HG02840 (cell line): Measurements from ENCODE around the gene DET1.
"Not testable (repeated sequence)": the region's sequence is repeated elsewhere in the genome, so short reads cannot be mapped to it uniquely, and the experiment has no call there.

Experiments used
- ATAC-seq: cut with Tn5 transposase; IDR thresholded peaks from one replicate; pipeline ENCODE4 v1.9.1; 2021; ENCODE audit warnings: mild to moderate bottlenecking, moderate library complexity, moderate number of reproducible peaks; ENCODE audit not compliant: unreplicated experiment, low FRiP score

Gene DET1

DNA sequence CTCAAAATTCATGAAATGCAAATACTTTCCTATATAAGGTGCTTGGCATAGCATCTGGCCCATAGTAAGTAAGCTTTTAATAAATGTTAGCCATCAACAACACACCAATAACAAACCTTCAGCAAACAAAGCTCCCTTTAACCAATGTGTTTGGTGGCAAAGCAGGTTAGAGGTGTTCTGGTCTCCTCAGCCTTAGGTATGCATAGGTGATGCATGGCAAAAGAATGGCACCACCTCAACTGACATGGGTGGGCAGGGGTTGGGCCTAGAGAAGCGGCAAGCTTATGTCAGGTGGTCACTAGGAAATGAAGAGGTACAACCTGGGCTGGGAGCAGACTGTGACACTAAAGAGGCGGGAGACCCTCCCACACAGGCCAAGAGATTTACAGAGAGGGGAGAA is 40.8 kb downstream of the DET1 start:
- ATAC-seq, result no peak

DNA sequence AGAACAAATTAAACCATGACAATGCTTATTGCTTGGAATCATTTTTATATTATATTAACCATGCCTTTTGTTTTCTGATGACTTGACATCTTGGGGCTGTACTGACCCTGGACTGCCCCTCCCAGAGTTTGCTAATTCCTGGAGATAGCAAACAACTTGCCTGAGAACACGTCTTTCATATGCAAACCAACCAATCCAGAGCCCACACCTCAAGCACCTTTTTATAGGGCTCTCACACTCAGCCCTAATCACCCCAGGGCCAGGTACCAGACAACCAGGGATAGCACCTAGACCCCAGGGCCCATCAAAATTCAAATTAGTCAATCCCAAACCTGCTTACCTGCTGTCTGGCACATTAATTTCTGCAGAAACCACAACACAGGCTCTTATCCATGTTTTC is 42.0 kb downstream of the DET1 start:
- no peak for ATAC-seq

DNA sequence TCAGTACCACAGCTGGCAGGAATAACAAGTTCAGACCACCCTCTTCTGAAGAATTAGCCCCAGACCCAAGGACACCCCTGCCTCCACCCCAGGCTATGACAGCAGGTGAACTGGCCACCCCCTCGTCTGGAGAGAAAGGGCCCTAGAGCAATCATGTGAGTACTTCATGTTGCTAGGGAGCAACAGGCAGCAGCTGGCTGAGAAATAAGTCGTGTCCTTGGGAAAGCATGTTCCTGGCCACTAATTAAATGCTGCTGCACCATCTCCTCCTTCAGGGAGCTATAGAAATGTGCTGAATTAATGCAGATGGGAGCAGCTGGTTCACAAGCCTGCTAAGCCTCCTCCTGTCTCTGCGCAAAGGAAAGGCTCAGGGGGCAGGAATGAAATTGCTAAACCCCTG is 47.5 kb downstream of the DET1 start:
- ATAC-seq, result no peak

DNA sequence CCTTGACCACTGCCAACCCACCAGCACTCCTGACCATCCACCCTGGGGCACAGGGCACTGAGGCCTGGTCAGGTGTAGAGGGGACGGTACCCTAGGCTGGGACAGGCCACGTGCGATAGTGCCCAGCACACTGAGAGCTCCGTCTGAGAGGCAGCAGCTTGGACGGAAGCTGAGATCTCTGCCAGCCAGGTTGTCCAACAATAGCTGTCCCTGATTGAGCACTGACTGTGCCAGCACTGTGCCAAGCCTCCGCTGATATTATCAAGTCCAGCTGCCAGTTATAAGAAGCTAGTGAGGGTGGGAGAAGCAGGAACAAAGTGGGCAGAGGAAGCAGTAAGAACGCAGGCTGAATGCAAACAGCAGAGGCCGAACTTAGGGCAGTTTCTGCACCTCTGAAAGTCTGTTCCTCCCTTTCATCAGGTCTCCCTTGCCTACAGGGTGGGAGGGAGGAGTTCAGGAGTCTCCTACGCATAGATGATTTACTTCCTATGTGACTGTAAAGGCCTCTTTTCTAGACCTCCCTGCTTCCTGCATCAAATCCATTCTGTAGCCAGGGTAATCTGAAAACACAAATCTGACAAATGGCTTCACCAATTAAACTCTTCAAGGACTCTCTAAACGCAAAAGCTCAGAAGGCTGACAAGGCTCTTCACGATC is 49.2 kb downstream of the DET1 start:
- ATAC-seq, result no peak

DNA sequence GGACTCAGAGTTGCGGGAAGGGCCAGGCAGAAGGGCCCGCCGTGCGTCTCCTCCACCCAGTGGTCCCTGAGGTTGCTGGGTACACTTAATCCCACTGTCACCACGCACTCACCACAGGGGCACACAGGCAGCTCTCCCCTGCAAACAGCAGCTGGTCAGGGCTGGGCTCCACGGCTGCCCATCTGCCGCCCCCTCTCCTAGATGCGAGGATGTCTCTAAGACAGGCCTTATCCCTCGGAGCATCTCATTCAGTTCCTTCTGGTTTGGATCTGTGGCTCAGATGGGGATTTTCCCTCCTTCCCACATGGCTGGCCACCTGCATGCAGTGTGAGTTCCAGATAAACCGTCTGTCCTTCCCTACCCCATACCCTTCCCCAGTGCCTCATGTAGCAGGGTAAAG is 52.6 kb downstream of the DET1 start:
- no peak for ATAC-seq

DNA sequence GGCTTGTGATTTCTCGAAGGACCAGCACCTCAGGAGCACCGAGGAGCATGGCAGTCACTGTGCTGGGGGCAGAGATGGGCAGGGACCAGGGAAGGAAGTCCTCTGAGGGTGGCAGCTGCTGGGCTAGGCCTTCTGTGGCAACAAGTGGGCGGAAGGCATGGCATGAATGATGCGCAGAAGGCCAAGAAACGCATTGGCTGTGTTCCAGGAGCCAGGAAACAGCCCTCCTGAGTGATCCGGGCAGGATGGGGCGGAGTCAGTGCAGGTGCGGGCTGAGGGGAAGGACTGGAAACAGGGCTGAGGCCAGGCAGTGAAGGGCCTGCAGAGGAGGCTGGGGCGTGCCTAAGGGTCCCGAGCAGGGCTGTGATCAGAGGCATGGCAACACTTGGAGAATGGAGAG is 55.3 kb downstream of the DET1 start:
- no peak for ATAC-seq

DNA sequence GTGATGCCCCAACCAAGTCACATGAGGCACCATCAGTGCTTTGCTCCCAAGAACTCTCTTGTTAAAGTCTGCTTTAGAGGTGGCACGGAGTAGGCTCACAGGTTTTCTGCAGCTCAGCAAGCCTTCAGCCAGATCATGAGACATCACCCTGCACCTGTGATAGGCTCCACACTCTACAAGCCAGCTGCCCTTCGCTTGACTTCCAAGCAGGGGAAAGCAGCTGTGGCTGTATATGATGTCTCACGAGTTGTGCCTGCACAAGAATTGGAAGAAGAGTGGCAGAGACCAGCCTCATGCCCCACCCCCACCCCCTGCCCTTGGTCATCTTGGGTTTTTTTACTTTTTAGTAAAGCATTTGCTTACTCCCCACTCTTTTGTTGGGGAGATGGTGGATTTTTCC is 56.4 kb downstream of the DET1 start:
- ATAC-seq, result no peak

DNA sequence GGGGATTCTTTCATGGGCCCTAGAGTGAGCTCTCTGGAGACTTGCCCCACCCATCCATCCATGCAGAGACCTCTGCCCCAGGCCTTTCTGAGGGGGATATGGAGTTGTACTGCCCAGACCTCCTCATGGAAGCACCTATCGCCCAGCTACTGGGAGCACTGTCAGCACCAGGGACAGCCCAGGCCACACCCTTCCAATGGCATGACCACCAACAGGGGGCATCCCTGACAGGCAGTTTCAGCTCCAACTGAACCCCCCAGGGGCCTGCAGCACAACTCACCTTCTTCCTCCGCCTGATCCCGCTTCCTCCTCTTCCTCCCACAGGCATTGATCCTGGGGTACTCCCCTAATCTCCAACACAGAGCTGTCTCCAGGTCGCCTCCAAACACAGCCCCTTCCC is 57.2 kb downstream of the DET1 start:
- ATAC-seq, result no peak

DNA sequence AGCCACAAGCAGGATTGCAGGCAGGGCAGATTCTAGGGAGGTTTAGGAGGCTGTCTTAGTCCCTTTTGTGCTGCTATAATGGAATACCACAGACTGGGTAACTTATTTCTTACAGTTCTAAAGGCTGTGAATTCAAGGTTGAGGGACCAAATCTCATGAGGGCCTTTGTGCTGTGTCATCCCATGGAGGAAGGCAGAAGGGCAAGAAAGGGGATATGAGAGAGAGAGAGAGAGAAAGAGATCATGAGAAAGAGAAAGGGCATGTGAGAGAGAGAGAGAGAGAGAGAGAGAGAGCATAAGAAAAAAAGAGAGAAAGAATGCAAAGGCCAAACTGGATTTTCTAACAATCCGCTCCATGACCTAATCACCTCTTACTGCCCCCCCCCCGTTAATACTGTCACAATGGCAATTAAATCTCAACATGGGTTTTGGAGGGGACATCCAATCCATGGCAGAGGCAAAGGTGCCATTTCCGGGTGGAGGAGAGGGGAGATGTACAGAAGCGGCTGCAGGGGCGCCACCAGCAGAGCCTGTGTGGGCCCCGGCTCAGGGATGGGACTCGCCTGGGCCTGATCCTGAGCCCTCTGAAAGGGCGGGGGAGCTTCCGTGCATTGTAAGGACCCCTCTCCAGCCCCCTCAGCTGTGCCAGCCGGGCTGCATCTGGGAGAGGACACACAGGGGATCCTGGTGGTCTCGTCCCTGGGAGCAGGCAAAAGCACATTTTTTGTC is 58.5 kb downstream of the DET1 start:
- ATAC-seq, result no peak

DNA sequence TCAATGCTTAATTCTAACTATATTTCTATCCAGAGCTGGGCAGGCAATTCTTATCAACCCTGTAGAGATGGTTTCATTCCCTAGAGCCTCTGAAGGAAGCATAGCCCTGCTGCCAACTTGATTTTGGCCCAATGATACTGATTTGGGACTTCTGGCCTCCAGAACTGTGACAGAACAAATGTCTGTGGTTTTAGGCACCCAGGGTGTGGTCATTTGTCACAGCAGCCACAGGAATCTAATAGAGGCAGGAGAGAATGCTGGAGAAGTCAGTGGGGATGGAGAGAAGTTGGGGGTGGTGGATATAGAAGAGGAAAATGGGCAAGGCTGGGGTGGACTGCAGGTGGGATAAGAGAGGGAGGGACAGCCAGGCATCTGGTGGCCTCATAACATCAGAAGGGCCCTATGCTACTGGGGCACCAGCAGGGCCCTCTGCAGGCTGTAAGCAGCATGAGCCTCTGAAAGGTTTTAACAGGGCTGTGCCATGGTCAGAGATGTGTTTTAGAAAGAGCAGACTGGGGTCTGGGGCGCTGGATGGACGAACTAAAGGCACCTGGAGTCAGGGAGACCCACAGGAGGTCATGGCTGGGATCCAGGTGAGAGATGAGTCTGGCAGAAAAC is 59.2 kb downstream of the DET1 start:
- no peak for ATAC-seq

DNA sequence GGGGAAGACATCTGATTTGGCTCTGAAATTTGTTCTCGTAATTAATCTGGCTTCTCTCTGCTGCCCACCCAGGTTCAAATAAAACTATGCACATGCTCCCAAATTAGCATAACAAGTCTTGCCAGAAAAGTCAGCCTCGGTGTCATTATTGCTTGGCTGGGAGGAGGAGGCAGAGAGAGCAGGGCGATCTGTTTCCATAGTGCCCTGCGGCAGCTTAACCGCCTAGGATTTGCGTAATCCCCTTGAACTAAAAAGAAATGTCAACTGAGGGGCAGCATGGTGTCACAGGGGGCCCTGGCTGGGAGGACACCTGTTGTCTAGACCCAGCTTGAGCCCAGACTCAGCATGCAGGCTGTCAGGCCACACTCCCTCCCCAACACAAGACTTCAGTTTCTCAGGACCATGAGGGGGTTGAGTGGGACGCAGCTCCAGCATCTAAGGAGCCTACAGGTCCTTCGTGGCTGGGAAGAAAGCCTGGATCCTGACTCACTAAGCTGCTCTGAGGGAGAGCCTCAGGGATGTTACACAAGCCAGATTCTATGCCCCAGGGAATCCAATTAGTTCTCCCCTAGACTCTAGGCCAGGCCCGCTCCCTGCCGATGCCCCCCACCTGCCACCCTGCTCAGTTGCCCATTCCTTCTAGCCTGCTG is 61.7 kb downstream of the DET1 start:
- no peak for ATAC-seq

DNA sequence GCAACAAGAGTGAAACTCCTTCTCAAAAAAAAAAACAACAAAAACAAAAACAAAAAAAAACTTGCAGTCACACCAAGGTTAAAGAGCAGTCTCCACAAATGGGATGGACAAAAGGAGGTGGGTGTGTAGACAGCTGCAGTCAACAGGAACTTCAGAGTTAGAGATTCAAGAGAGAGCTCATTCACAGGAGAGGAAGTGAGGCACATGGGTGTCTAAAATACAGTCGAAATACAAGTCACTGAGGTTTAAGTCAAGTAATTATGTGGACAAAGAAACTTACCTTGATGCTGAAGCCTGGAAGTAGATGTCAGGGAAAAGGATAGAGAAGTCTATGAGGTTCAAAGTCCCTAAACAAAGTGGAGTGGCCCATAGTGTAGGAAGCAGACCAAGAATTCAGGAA is 64.2 kb downstream of the DET1 start:
- ATAC-seq, result no peak

DNA sequence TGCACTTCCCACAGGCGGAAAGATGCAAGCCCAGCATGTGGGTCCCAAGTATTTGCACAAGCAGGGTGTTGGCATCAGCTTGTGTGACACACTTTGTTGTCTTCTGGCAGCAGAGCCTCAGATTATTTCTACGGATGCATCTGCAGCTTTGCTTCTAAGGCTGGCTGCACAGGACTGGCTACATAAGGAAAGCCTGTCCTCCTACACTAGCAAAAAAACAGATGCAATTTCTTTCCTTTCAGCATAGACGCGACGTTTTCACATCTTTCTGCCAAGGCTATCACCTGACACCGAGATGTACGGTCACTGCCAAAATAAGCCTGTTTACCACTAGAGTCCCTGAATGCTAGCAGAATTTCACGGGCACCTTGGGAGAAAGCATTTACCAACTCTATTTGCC is 65.5 kb downstream of the DET1 start:
- no peak for ATAC-seq

DNA sequence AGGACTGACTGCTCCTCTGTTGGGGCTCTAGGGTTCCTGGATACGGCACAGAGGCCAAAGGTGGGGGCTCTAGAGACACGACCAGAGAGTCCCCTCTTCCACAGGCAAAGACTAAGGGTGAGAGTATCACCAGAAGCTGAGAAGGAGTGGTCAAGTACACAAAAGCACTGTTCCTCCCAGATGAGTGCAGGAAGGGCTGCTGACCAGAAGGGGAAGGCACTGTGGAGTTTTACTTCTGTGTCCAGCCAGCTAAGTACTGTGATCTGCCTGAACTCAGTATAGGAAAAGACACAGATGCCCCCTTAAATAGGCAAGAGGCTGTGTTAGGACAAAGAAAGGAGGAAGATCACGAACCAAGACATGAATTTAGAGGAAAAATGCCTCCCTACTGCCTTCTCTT is 67.3 kb downstream of the DET1 start:
- ATAC-seq, result no peak

DNA sequence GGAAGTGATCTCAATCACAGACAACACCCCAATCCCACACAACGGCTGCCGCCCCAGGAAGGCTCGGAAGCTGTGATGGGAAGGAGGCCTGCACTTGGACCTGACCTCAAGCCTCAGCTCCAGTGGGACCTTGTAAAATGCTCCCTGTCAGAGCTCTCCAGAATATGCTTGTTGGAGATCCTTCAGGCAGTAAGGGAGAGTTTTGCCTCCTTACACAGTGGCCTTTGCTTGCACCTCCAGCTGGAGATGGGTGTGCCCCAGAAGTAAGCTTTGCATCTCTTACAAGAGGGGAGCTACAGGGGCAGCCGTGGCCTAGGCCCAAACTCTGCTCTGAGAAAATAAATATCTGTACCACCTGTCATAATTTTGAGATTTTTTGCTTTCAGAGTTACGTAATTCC is 68.6 kb downstream of the DET1 start:
- ATAC-seq, result no peak

DNA sequence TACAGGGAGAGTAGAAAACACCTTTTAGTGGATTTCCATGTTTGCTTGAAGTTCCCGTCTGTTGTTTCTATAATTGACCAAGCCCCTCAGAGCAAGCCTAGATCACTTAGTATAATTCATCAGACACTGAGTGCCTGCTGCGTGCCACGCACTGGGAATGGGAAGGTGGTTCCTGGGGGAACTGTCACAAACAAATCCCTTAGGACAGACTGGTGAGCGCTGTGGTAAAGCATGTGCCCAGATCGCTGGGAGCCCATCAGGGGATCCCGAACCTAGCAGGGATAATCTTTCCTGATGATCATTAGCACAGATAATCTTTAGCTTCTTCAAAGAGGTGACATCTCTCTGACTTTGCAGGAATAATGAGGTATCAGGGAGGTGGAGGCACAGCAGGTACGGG is 69.4 kb downstream of the DET1 start:
- ATAC-seq, result no peak

DNA sequence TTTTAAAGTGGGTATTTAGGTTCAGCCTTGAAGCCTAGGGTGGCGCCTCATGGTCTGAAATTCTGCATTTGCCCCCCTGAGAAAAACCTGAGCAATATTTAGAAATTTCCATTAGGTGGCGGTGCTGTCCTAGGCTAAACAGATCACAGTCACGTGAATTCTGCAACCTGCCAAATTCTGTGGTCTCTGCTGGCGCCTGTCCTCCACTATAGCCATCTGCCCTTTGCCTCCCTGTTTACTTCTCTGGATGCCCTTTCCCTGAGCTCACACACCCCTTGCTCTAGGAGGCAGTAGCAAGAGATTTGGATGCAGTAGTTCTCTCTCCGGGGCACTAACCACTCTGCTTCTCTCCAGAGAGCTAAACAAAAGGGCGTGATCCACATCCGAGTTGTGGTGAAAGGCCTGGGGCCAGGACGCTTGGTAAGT is 69.8 kb downstream of the DET1 start:
- ATAC-seq, result no peak

DNA sequence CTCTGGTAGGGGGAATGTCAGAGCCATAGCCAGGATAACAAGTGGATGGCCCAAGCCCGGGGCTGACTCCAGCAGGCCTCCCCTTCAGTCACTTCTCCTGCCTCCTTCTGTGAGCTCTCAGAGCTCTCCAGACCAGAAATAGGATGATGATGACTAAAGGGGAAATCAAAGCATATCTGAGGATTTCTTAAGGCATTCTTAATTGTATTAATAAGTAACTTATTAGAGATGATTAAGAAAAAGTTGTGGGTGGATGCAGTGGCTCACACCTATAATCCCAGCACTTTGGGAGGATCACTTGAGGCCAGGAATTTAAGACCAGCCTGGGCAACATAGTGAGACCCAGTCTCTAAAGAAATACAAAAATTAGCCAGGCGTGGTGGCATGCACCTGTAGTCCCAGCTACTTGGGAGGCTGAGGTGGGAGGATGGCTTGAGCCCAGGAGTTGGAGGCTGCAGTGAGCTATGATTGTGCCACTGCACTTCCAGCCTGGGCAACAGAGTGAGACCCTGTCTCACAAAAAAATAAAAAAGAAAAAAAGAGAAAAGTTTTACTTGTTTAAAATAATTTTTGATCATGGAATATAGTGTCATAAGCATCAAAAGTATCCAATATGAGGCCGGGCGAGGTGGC is 72.7 kb downstream of the DET1 start:
- not testable (repeated sequence) for ATAC-seq

DNA sequence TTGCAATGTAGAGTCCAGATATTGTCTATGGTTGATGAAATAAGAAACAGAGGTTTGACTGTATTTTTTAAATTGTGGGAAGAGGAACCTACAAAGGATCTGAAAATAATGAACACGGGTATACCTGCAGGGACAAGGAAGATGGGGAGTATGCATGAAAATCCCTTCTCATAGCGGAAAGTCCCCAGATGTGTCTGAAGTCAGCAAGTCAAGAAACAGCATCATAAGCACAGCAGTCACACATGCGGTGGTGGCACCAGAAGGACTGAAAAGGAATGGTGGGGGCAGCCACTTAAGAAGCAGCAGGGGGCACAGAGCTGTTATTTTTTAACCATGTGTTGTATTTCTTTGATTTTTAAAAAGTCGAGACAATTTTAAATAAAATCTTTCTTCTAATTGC is 74.3 kb downstream of the DET1 start:
- ATAC-seq, result no peak

DNA sequence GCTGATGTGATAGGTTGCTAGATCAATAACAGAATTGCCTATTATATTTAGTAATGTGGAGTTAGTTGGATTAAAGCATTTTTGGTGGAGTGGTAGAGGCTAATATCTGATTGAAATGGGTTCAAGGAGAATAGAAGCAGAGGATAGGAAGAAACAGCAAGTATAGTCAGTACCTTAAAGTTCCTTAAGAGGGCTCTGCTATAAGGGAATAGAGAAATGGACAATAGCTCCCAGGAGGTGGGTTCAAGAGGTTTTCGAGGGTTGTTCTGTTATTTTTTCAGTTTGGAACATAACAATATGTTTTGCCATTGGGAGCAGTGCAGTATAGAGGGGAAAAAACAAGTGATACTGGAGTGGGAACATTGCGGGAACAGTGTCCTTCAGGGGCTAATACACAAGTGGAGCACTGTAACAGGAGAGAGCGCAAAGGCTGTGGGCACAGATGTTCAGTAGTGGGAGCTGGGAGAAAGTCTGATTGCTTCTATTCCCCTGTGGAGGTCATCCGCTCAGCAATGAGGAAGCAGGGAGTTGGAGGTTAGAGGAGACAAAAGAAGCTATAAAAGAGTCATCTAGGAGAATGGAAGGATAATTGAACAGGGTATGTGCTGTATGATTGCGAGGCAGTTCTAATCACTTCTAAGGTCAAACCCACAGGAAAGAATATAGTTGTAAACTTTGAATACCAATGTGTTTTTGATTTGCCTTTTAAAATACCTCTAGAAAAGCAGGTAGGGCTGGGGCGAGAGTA is 75.7 kb downstream of the DET1 start:
- ATAC-seq, result no peak
